ENCODE results near the gene EML4. TPM values are rescaled to one million over a fixed set of nuclear protein-coding genes. Genes with fewer than 3 reads are reported as not detected.
"Not testable (repeated sequence)": the region's sequence is repeated elsewhere in the genome, so short reads cannot be mapped to it uniquely, and the experiment has no call there.

The EML4 gene
- total RNA-seq, 2 experiments from 2014 or later = 88.0 to 89.7 TPM

- POLR2A ChIA-PET = interaction anchor here (3.3 kb wide), 1 partner anchor 24 kb away, joined by 71 read pairs; no protein-coding TSS in a partner anchor
- H3K27ac Mint-ChIP-seq; H3K36me3 Mint-ChIP-seq (ENCODE audit: low read depth); H3K4me3 Mint-ChIP-seq; H3K9me3 Mint-ChIP-seq (ENCODE audit: insufficient read depth); ATAC-seq; H3K27me3 Mint-ChIP-seq (ENCODE audit: low read depth); DNase-seq: not testable (repeated sequence)
- CTCF ChIA-PET = interaction anchor here (2.3 to 2.9 kb wide), 2 partner anchors 35 to 44 kb away, joined by 10 to 24 read pairs; no protein-coding TSS in a partner anchor
- peaks cover 95% of the 10 kb centered on the region for H3K4me1 Mint-ChIP-seq (ENCODE audit: low read depth)
Observed at GRCh38 chr2:42130858-42131257, 38.3 kb upstream of the EML4 start.

DNA sequence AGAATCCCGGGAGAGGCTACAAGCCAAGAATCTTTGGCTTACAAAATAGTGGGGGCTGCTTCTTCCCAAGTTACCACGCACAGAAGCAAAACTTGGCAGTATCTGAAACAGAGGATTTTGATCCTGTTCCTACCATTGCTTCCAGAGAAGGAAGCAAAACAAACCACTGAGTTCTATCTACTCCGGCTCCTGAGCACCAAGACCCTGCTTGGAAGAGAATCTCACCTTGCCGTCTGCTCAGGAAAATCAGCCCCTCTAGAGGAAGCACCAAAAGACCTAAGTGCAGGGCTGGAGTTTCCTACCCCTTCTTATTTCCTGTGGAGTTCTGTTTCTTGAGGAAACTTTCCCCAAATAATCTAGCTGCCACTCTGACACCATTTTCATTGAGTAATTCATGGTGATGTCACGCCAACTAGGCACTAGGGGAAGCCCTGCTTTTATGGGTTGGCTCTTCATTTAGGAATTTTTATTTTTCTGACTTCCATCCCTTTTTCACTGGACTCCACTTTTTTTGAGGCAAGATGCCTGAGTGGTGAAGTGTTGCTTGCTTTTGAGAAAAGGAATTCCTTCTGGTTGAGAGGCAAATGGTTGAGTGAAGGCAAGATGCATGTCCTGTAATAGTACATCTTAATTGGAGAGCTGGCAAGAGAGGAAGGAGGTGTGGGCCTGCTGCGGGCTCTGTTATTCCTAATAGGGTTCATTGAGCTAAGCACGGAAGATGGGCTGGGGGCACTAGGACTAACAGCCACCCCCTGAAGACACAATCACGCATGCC lies 36.8 kb upstream of the EML4 start:
- CTCF ChIA-PET = interaction anchor here (0.8 to 2.9 kb wide), 18 partner anchors 8 to 292 kb away, joined by 3 to 29 read pairs (median 6); no protein-coding TSS in a partner anchor
- no peak for DNase-seq
- H3K9me3 Mint-ChIP-seq (ENCODE audit: insufficient read depth) = no peaks in the 10 kb centered on the region
- peaks cover 93% of the 10 kb centered on the region for H3K4me1 Mint-ChIP-seq (ENCODE audit: low read depth)
- peak overlapping the region; percentile 65 for H3K4me3 Mint-ChIP-seq
- no peak for ATAC-seq
- POLR2A ChIA-PET = interaction anchor here (0.9 to 3.3 kb wide), 16 partner anchors 9 to 229 kb away, joined by 3 to 71 read pairs (median 6); partner anchors contain the start of genes COX7A2L and EML4
- no peaks in the 10 kb centered on the region for H3K27me3 Mint-ChIP-seq (ENCODE audit: low read depth)
- H3K36me3 Mint-ChIP-seq (ENCODE audit: low read depth) = peaks cover 2% of the 10 kb centered on the region
- peak overlapping the region; percentile 95 for H3K27ac Mint-ChIP-seq

- CTCF ChIA-PET = interaction anchor here (0.8 to 2.9 kb wide), 17 partner anchors 9 to 292 kb away, joined by 3 to 29 read pairs (median 6); no protein-coding TSS in a partner anchor
- no peaks in the 10 kb centered on the region for H3K9me3 Mint-ChIP-seq (ENCODE audit: insufficient read depth)
Observed at GRCh38 chr2:42132966-42133641, 36.0 kb upstream of the EML4 start.

GRCh38 chr2:42133771-42134195 lies 35.4 kb upstream of the EML4 start:
- DNase-seq (no peak), ATAC-seq (no peak)
- Mint-ChIP-seq H3K27ac (peak overlapping the region; percentile 95), H3K36me3 (ENCODE audit: low read depth) (peaks cover 3% of the 10 kb centered on the region), H3K4me1 (ENCODE audit: low read depth) (peaks cover 87% of the 10 kb centered on the region), H3K27me3 (ENCODE audit: low read depth) (no peaks in the 10 kb centered on the region), H3K9me3 (ENCODE audit: insufficient read depth) (no peaks in the 10 kb centered on the region), H3K4me3 (peak overlapping the region; percentile 65)
- POLR2A ChIA-PET = interaction anchor here (0.9 to 3.3 kb wide), 11 partner anchors 8 to 226 kb away, joined by 3 to 71 read pairs (median 7); no protein-coding TSS in a partner anchor
- CTCF ChIA-PET = interaction anchor here (1.0 to 3.4 kb wide), 16 partner anchors 8 to 293 kb away, joined by 3 to 29 read pairs (median 8); no protein-coding TSS in a partner anchor

More at GRCh38 chr2:42132966-42133641, 36.0 kb upstream of the EML4 start:
- POLR2A ChIA-PET = interaction anchor here (0.9 to 3.3 kb wide), 16 partner anchors 9 to 228 kb away, joined by 3 to 71 read pairs (median 6); partner anchors contain the start of genes COX7A2L and EML4
- no peaks in the 10 kb centered on the region for H3K27me3 Mint-ChIP-seq (ENCODE audit: low read depth)
- H3K27ac Mint-ChIP-seq = peak overlapping the region; percentile 95
- peaks cover 89% of the 10 kb centered on the region for H3K4me1 Mint-ChIP-seq (ENCODE audit: low read depth)
- peak overlapping the region; percentile 65 for H3K4me3 Mint-ChIP-seq
- ATAC-seq (peak; percentile 92), DNase-seq (peak; percentile 96)
- peaks cover 2% of the 10 kb centered on the region for H3K36me3 Mint-ChIP-seq (ENCODE audit: low read depth)

- ATAC-seq; DNase-seq; H3K36me3 Mint-ChIP-seq (ENCODE audit: low read depth); H3K27me3 Mint-ChIP-seq (ENCODE audit: low read depth); H3K4me3 Mint-ChIP-seq; H3K27ac Mint-ChIP-seq; H3K9me3 Mint-ChIP-seq (ENCODE audit: insufficient read depth): not testable (repeated sequence)
- ChIA-PET POLR2A (interaction anchor here (2.0 to 3.3 kb wide), 2 partner anchors 28 to 37 kb away, joined by 11 to 71 read pairs; no protein-coding TSS in a partner anchor), CTCF (interaction anchor here (2.3 to 3.4 kb wide), 5 partner anchors 8 to 39 kb away, joined by 6 to 22 read pairs (median 18); no protein-coding TSS in a partner anchor)
- peaks cover 86% of the 10 kb centered on the region for H3K4me1 Mint-ChIP-seq (ENCODE audit: low read depth)
Observed at GRCh38 chr2:42134401-42134932, 34.7 kb upstream of the EML4 start.

DNA sequence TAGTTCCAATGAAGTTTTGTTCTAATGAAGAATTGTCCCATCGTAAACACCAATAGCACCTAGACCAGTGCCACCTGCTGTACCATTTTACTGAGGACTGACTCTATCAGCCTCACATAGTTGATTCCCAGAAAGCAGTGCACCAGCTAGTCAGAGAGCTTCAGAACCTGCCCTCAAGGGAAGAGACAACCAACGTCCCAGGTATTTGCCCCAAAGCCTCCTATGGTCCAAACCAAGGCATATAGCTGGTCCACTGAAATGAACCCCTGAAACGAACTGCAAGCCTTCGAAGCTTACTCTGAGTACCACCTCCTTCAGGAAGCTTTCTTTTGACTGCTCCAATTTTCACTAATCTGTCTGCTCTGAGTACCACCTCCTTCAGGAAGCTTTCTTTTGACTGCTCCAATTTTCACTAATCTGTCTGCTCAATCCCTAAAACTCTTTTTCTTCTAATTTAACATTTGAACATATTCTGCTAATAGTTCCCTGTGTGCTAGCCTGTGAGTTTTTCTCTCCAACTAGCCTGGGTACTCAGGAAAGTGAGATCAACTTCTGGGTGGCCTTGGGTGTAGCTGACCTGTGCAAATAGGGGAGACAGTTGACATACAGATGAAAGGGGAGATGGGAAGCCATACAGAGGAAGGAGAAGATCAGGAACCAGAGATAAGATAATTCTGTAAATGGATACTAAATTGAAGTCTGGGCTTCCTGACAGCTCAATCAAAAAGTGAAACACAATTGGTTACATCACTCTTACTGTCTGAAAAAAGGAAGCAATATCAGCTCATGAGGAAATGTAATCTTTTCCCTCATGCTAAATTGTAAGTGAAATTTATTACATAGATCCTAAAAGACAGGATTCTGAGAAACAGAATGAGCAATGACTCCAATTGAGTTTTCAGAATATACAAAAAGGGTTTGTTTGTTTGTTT lies 33.5 kb upstream of the EML4 start:
- Mint-ChIP-seq H3K36me3 (ENCODE audit: low read depth) (peaks cover 3% of the 10 kb centered on the region), H3K27me3 (ENCODE audit: low read depth) (no peaks in the 10 kb centered on the region), H3K9me3 (ENCODE audit: insufficient read depth) (no peaks in the 10 kb centered on the region), H3K4me3 (peak overlapping the region; percentile 9), H3K4me1 (ENCODE audit: low read depth) (peaks cover 81% of the 10 kb centered on the region), H3K27ac (peak overlapping the region; percentile 91)
- no peak for ATAC-seq
- ChIA-PET CTCF (interaction anchor here (0.6 to 3.4 kb wide), 17 partner anchors 10 to 266 kb away, joined by 3 to 22 read pairs (median 4); no protein-coding TSS in a partner anchor), POLR2A (interaction anchor here (1.0 to 2.5 kb wide), 7 partner anchors 9 to 36 kb away, joined by 3 to 15 read pairs (median 3); no protein-coding TSS in a partner anchor)
- DNase-seq = no peak

- Mint-ChIP-seq H3K4me1 (ENCODE audit: low read depth) (peaks cover 82% of the 10 kb centered on the region), H3K4me3 (no peak overlapping the region), H3K27me3 (ENCODE audit: low read depth) (no peaks in the 10 kb centered on the region), H3K36me3 (ENCODE audit: low read depth) (peaks cover 3% of the 10 kb centered on the region), H3K27ac (no peak overlapping the region), H3K9me3 (ENCODE audit: insufficient read depth) (no peaks in the 10 kb centered on the region)
- DNase-seq = no peak
- CTCF ChIA-PET = interaction anchor here (1.9 to 3.4 kb wide), 5 partner anchors 12 to 41 kb away, joined by 4 to 22 read pairs (median 18); no protein-coding TSS in a partner anchor
- POLR2A ChIA-PET = interaction anchor here (1.9 to 2.5 kb wide), 3 partner anchors 31 to 37 kb away, joined by 6 to 15 read pairs (median 11); no protein-coding TSS in a partner anchor
- no peak for ATAC-seq
Observed at GRCh38 chr2:42136782-42137124, 32.4 kb upstream of the EML4 start.

DNA sequence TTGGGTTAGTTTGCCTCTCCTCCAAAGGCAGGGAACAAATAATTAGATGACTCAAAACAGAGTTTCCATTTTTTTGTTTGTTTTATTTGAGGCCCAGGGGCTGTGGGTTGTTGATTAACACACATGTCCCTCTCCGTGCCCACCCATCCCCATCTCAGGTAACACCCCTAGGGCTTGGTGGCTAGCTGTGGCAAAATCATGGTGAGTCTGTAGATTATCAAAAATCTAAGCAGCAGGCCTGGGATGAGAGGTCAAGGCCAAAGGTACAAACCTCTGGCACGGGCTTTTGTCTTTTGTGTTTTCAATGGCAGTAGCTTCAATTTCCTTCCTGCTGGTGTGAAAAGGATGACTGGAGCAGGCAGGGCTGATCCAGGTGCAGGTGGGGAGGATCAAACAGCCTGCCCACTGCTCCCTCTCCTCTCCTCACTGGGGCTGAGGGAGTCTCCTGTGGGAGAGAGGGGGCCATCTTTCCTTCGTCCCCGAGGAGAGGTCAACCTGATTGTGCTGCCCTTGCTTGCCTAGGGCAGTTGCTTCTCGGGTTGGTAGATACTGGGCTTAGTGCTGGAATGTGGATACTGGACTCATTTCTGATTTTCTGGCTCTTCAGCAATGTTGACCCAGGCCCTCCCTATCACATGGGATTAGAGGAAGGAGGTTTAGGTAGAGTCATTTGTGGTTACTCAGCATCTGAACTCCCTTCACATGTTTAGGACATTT lies 31.9 kb upstream of the EML4 start:
- ChIA-PET POLR2A (interaction anchor here (2.5 kb wide), 1 partner anchor 31 kb away, joined by 15 read pairs; no protein-coding TSS in a partner anchor), CTCF (interaction anchor here (2.2 to 3.4 kb wide), 3 partner anchors 13 to 42 kb away, joined by 11 to 22 read pairs (median 20); no protein-coding TSS in a partner anchor)
- no peaks in the 10 kb centered on the region for H3K9me3 Mint-ChIP-seq (ENCODE audit: insufficient read depth)
- no peaks in the 10 kb centered on the region for H3K27me3 Mint-ChIP-seq (ENCODE audit: low read depth)
- peaks cover 3% of the 10 kb centered on the region for H3K36me3 Mint-ChIP-seq (ENCODE audit: low read depth)
- no peak for ATAC-seq
- peaks cover 82% of the 10 kb centered on the region for H3K4me1 Mint-ChIP-seq (ENCODE audit: low read depth)
- H3K27ac Mint-ChIP-seq = peak overlapping the region; percentile 41
- H3K4me3 Mint-ChIP-seq = no peak overlapping the region
- no peak for DNase-seq

DNA sequence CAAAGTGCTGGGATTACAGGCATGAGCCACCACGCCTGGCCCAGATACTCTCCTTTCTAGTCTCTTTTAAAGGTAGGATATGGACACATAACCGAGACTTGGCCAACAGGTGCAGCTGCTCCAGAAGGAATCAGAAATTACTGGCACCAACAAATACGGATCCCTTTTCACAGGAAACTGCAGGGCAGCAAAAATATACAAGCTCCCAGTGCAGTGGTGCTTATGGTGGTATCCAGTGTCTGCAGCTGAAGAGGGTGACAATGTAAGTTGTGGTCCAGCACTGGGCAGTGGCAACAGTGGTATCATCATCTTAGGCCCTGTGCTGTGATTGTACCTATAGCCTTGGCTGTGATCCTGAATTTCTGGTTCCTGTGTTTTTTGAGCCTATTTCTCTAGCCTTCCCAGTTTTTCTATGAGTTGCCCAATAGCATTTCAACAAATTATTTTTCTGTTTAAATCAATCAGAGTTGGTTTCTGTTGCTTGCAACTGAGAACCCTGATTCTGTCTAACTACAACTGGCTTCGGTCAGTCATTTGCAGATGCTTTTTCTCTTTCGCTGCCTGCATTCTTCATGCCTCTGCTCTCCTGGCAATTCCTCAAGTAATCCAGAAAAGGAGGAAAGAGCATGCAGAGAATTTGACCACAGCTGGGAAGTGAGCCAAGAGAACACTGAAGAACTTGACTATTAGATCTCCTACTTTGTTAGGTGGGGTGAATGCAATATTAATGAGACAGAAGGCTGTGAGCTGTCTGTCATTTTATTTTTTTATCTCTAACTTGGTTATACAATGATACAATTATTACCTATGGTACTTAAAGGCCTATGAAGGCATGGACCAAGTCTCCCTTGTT lies 30.8 kb upstream of the EML4 start:
- Mint-ChIP-seq H3K36me3 (ENCODE audit: low read depth) (peaks cover 1% of the 10 kb centered on the region), H3K4me1 (ENCODE audit: low read depth) (peaks cover 79% of the 10 kb centered on the region), H3K4me3 (no peak overlapping the region), H3K27ac (peak overlapping the region; percentile 41), H3K27me3 (ENCODE audit: low read depth) (no peaks in the 10 kb centered on the region), H3K9me3 (ENCODE audit: insufficient read depth) (no peaks in the 10 kb centered on the region)
- ChIA-PET POLR2A (no interaction called here), CTCF (interaction anchor here (1.2 to 1.6 kb wide), 4 partner anchors 28 to 51 kb away, joined by 3 to 8 read pairs (median 4); no protein-coding TSS in a partner anchor)
- DNase-seq (no peak), ATAC-seq (no peak)

Data from activated CD8-positive, alpha-beta T cell treated with anti-CD3 and anti-CD28 coated beads, Interleukin-2, amount 10 ng/mL, durations not matched to agents 7 days and 5 days (primary cell).